HL-60 (cell line): ENCODE results near the gene POC1A.

Source experiments
- DNase-seq, 2 experiments: peaks; one replicate each; pipeline ENCODE4 v3.0.0-alpha.2; 2010 to 2020; ENCODE audit warnings: low read depth in 1 of 2, low spot score in 1 of 2
- H3K27ac ChIP-seq: fragments of 250-450 bp; sonication (Bioruptor Pico); replicated peaks from 2 replicates; pipeline ENCODE4 v1.5.1; 2020; ENCODE audit warnings: mild to moderate bottlenecking, moderate library complexity
- H3K27me3 ChIP-seq: fragments of 250-450 bp; sonication (Bioruptor Pico); 2 replicates; pipeline ENCODE4 v1.5.1; 2021; ENCODE audit warnings: mild to moderate bottlenecking, moderate library complexity; ENCODE audit not compliant: insufficient read depth, poor library complexity, severe bottlenecking
- H3K4me3 ChIP-seq: replicated peaks from 2 replicates; pipeline ENCODE4 v1.5.1; 2011; ENCODE audit warnings: mild to moderate bottlenecking, control low read depth, low read length; ENCODE audit not compliant: insufficient read depth
- CTCF ChIP-seq: IDR thresholded peaks from one replicate; pipeline ENCODE4 v1.5.1; 2011; ENCODE audit warnings: low read length, control low read depth, inconsistent platforms; ENCODE audit not compliant: insufficient read depth
- GABPA ChIP-seq: IDR thresholded peaks from 2 replicates; pipeline ENCODE4 v1.6.1; 2012; ENCODE audit warnings: low read depth
- POLR2AphosphoS5 ChIP-seq: IDR thresholded peaks from 2 replicates; pipeline ENCODE4 v1.6.1; 2012; ENCODE audit warnings: low read depth
- REST ChIP-seq: IDR thresholded peaks from 2 replicates; pipeline ENCODE4 v1.6.1; 2012; ENCODE audit warnings: low read depth; ENCODE audit not compliant: insufficient replicate concordance
- SPI1 ChIP-seq: IDR thresholded peaks from 2 replicates; pipeline ENCODE4 v1.6.1; 2012; ENCODE audit warnings: low read depth, mild to moderate bottlenecking, borderline replicate concordance

The POC1A gene

GRCh38 chr3:52099001-52099401, 55.2 kb downstream of the POC1A start:
- Histone ChIP-seq H3K4me3 (no peak overlapping the region), H3K27me3 (no peaks in the 10 kb centered on the region), H3K27ac (no peak overlapping the region)
- TF ChIP-seq CTCF (no peak), REST (no peak), GABPA (no peak), SPI1 (no peak), POLR2AphosphoS5 (no peak)
- DNase-seq = no peak

- H3K27ac ChIP-seq = no peak overlapping the region
- H3K4me3 ChIP-seq = no peak overlapping the region
- TF ChIP-seq SPI1 (no peak), CTCF (no peak), POLR2AphosphoS5 (no peak), GABPA (no peak), REST (no peak)
- no peak for DNase-seq
- no peaks in the 10 kb centered on the region for H3K27me3 ChIP-seq
Observed at GRCh38 chr3:52097851-52098507, 56.2 kb downstream of the POC1A start.

GRCh38 chr3:52095990-52096775, 58.0 kb downstream of the POC1A start:
- no peak for DNase-seq
- Histone ChIP-seq H3K27ac (no peak overlapping the region), H3K4me3 (no peak overlapping the region), H3K27me3 (no peaks in the 10 kb centered on the region)
- no peak for TF ChIP-seq POLR2AphosphoS5
- no peak for TF ChIP-seq GABPA
- TF ChIP-seq SPI1 = no peak
- no peak for TF ChIP-seq REST
- no peak for TF ChIP-seq CTCF
